Hepatocyte (in vitro differentiated cells): ENCODE results near the gene NFAT5.

Source experiments
- EZH2 ChIP-seq: fragments of 200-600 bp; sonication (generic); IDR thresholded peaks from 2 replicates; pipeline ENCODE4 v1.6.1; 2016; ENCODE audit warnings: antibody characterized with exemption, mild to moderate bottlenecking, borderline replicate concordance
- TF ChIP-seq, protein P1 (sequence below): fragments of 200-600 bp; sonication (generic); IDR thresholded peaks from 2 replicates; pipeline ENCODE4 v1.5.1; 2016; ENCODE audit warnings: antibody characterized with exemption, mild to moderate bottlenecking; ENCODE audit not compliant: poor library complexity

DNA sequence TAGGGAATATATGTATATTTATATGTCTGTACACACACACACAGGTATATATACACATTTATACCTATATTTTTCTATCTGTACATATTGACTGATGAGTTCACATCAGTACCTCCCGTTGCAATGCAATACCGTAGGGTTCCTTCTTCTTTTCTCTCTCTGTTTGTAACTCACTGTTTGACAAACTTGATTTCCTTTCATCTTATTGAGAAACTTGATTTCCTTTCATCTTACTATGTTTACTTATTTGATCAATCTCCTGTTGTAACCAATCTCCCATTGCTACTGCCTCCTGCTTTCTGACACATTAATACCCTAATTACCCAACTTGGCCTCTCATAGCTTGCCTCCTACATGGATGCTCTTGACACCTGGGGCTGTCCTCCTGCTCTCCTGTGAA, 49.8 kb downstream of the NFAT5 start:
- TF ChIP-seq, protein P1, sequence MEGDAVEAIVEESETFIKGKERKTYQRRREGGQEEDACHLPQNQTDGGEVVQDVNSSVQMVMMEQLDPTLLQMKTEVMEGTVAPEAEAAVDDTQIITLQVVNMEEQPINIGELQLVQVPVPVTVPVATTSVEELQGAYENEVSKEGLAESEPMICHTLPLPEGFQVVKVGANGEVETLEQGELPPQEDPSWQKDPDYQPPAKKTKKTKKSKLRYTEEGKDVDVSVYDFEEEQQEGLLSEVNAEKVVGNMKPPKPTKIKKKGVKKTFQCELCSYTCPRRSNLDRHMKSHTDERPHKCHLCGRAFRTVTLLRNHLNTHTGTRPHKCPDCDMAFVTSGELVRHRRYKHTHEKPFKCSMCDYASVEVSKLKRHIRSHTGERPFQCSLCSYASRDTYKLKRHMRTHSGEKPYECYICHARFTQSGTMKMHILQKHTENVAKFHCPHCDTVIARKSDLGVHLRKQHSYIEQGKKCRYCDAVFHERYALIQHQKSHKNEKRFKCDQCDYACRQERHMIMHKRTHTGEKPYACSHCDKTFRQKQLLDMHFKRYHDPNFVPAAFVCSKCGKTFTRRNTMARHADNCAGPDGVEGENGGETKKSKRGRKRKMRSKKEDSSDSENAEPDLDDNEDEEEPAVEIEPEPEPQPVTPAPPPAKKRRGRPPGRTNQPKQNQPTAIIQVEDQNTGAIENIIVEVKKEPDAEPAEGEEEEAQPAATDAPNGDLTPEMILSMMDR = no peak
- TF ChIP-seq EZH2 = no peak
